Stimulated activated CD4-positive, alpha-beta T cell treated with anti-CD3 and anti-CD28 coated beads, Interleukin-4, amount 100 ng/mL, for 4 hours (primary cell): ENCODE measurements around the gene PRPH.

ENCODE experiments used
- DNase-seq, 2 experiments: peaks; one replicate each; pipeline ENCODE4 v3.0.0-alpha.2; 2020

The PRPH gene

DNA sequence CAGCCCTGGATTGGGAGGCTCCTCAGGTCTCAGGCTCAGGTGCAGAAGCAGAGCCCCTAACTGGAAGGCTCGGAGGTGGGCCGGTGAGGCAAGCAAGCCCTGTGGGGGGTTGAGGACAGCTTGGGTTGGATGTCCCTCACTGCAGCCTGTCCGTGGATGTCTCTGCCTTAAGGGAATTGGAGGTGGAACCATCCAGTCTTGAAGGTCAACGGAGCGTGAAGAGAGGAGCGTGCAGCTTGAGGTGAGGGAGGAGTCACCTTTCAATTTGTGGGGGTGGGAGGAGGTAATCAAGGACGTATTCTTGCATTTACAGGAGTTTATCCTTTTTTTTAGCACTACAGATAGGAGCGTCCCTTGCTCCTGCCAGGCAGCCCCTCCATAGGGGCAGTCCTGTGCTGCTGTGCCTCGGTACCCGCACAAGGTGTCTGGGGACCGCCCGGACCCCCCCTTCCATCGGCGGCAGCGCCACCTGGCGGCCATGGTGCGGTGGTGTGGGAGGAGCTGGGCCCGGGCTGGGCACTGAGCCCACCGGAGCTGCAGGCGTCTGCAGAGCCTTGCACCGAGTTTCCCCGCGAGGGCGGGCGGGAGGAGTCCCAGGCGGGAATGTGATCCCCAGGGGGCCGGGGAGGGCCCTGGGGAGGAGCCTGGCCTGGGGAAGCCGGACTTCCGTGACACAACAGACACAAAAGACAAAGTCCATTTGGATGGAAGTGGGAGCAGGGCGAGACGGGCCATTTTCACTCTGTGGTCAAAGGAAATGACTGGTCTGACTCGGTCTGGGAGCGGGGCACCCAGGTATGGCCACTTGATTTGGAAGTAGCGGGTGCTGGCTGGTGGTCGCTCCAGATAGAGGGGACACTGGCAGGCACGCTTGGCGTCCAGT is 52.6 kb downstream of the PRPH start:
- peak; percentile 66 to 75 for DNase-seq
